Smooth muscle cell (in vitro differentiated cells): ENCODE results near the gene KIF21B. TPM values are rescaled to one million over a fixed set of nuclear protein-coding genes. Genes with fewer than 3 reads are reported as not detected.

Experiments used
- DNase-seq: peaks from one replicate; lab custom pipeline; 2025; ENCODE audit not compliant: unreplicated experiment; lab: John Stamatoyannopoulos, UW
- H2AFZ ChIP-seq: fragments of 200-600 bp; sonication (generic); 2 replicates; pipeline ENCODE4 v1.6.0; 2016; ENCODE audit warnings: antibody characterized with exemption, low read depth, mild to moderate bottlenecking
- H3F3A ChIP-seq: fragments of 200-600 bp; sonication (generic); 2 replicates; pipeline ENCODE4 v1.6.0; 2017; ENCODE audit warnings: antibody characterized with exemption, low read depth
- H3K27ac ChIP-seq: fragments of 200-600 bp; sonication (generic); 2 replicates; pipeline ENCODE4 v1.5.1; 2016; ENCODE audit warnings: low read depth, mild to moderate bottlenecking
- H3K27me3 ChIP-seq: fragments of 200-600 bp; sonication (generic); 2 replicates; pipeline ENCODE4 v1.6.1; 2016; ENCODE audit warnings: low read depth, mild to moderate bottlenecking
- H3K36me3 ChIP-seq: fragments of 200-600 bp; sonication (generic); 2 replicates; pipeline ENCODE4 v1.5.1; 2016; ENCODE audit warnings: low read depth
- H3K4me1 ChIP-seq: fragments of 200-600 bp; sonication (generic); 2 replicates; pipeline ENCODE4 v1.5.1; 2016; ENCODE audit warnings: low read depth
- H3K4me2 ChIP-seq: fragments of 200-600 bp; sonication (generic); 2 replicates; pipeline ENCODE4 v1.6.0; 2016; ENCODE audit warnings: mild to moderate bottlenecking
- H3K4me3 ChIP-seq: fragments of 200-600 bp; sonication (generic); 2 replicates; pipeline ENCODE4 v1.5.1; 2016; ENCODE audit warnings: mild to moderate bottlenecking
- H3K79me2 ChIP-seq: fragments of 200-600 bp; sonication (generic); 2 replicates; pipeline ENCODE4 v1.6.0; 2016; ENCODE audit warnings: low read depth, mild to moderate bottlenecking
- H3K9ac ChIP-seq: fragments of 200-600 bp; sonication (generic); 2 replicates; pipeline ENCODE4 v1.6.0; 2016; ENCODE audit warnings: low read depth
- H3K9me3 ChIP-seq: fragments of 200-600 bp; sonication (generic); replicated peaks from 2 replicates; pipeline ENCODE4 v1.5.1; 2016; ENCODE audit warnings: low read depth
- H4K20me1 ChIP-seq: fragments of 200-600 bp; sonication (generic); 2 replicates; pipeline ENCODE4 v1.6.0; 2016; ENCODE audit warnings: low read depth
- CTCF ChIP-seq: fragments of 200-600 bp; sonication (generic); IDR thresholded peaks from 2 replicates; pipeline ENCODE4 v1.5.1; 2017; ENCODE audit warnings: borderline replicate concordance, mild to moderate bottlenecking, antibody characterized with exemption; ENCODE audit not compliant: insufficient read depth, poor library complexity, severe bottlenecking
- WGBS: methylation state at CpG from one replicate; pipeline ENCODE4 v1.1.7; 2016; ENCODE audit warnings: low lambda C conversion rate; 5-methylcytosine and 5-hydroxymethylcytosine counted together
- polyA plus RNA-seq: library from polyadenylated mRNA; unstranded; fragments of >200 nt; fragmentation: Nextera tagmentation; extraction: Ambion mirVana; gene quantifications from 2 replicates; pipeline ENCODE4 v1.2.1, GENCODE V29; 2016
- total RNA-seq: library from RNA; depleted of rRNA; stranded (reverse); fragments of >200 nt; gene quantifications from 2 replicates; pipeline ENCODE4 v1.2.3, GENCODE V29; 2014

KIF21B gene
- total and polyA plus RNA-seq, 2 experiments from 2014 or later, result 1.0 to 1.9 TPM

DNA sequence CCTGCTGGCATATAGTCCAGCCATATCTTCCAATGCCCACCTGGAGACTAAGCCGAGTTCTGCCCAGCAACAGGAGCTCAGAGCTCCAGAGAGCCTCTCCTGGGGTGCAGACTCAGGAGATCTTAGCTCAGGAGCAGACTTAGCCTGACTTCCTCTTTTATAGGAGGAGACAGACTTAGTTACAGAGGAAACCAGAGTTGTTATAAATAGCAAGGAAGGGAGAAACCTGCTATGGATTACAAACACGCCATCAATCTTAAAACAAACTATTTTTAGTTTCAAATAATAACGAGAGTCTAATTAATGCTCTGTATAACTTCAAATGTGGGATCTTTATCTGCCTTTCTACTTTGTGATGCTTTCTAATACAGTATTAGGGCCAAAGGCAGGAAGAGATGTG is 3.3 kb upstream of the KIF21B start:
- Histone ChIP-seq H3K27ac (no peak overlapping the region), H3K4me3 (no peak overlapping the region), H3K4me1 (peaks cover 23% of the 10 kb centered on the region), H3K36me3 (no peaks in the 10 kb centered on the region), H3K4me2 (peak overlapping the region; percentile 24), H4K20me1 (no peaks in the 10 kb centered on the region), H3K9ac (no peak overlapping the region), H2AFZ (no peak overlapping the region), H3K9me3 (no peaks in the 10 kb centered on the region), H3F3A (peaks cover 5% of the 10 kb centered on the region), H3K79me2 (no peaks in the 10 kb centered on the region), H3K27me3 (no peaks in the 10 kb centered on the region)
- WGBS, result 56% methylated on average over 3 of the region's 3 CpGs
- no peak for TF ChIP-seq CTCF
- DNase-seq, result no peak

DNA sequence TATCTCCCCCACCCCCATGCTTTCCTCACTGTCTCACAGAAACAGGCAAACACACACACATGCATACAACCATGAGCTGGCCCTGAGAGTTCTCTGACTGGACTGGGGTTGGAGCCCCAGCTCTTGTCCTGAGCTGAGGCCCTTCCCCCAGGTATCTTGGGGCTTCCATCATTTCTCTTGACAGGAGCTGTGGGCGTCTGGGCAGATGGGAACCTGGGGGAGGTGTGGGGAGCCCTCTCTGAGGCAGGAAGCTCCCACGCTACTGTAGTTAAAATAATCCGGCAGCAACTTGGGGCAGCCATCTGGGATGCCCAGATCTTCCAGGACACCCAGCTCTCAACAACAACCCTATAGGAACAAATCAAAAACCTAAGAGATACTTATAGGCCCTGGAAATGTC is 2.7 kb upstream of the KIF21B start:
- H3K27ac ChIP-seq, result no peak overlapping the region
- peaks cover 29% of the 10 kb centered on the region for H3K4me1 ChIP-seq
- H3K4me2 ChIP-seq, result peak overlapping the region; percentile 24
- peaks cover 5% of the 10 kb centered on the region for H3F3A ChIP-seq
- no peaks in the 10 kb centered on the region for H4K20me1 ChIP-seq
- no peaks in the 10 kb centered on the region for H3K9me3 ChIP-seq
- no peak overlapping the region for H3K9ac ChIP-seq
- no peaks in the 10 kb centered on the region for H3K79me2 ChIP-seq
- no peak for DNase-seq
- H2AFZ ChIP-seq, result no peak overlapping the region
- no peak for TF ChIP-seq CTCF
- 88% methylated on average over 3 of the region's 3 CpGs for WGBS
- H3K4me3 ChIP-seq, result no peak overlapping the region
- H3K36me3 ChIP-seq, result no peaks in the 10 kb centered on the region
- no peaks in the 10 kb centered on the region for H3K27me3 ChIP-seq

GRCh38 chr1:201025571-201026002 is 2.1 kb upstream of the KIF21B start:
- Histone ChIP-seq H3K4me1 (peaks cover 33% of the 10 kb centered on the region), H4K20me1 (no peaks in the 10 kb centered on the region), H3F3A (peaks cover 5% of the 10 kb centered on the region), H3K4me3 (no peak overlapping the region), H3K79me2 (no peaks in the 10 kb centered on the region), H3K27me3 (no peaks in the 10 kb centered on the region), H3K4me2 (peak overlapping the region; percentile 2), H3K9me3 (no peaks in the 10 kb centered on the region), H3K9ac (no peak overlapping the region), H3K27ac (no peak overlapping the region), H3K36me3 (no peaks in the 10 kb centered on the region), H2AFZ (no peak overlapping the region)
- no peak for DNase-seq
- WGBS, result 24% methylated on average over 7 of the region's 7 CpGs
- no peak for TF ChIP-seq CTCF

DNA sequence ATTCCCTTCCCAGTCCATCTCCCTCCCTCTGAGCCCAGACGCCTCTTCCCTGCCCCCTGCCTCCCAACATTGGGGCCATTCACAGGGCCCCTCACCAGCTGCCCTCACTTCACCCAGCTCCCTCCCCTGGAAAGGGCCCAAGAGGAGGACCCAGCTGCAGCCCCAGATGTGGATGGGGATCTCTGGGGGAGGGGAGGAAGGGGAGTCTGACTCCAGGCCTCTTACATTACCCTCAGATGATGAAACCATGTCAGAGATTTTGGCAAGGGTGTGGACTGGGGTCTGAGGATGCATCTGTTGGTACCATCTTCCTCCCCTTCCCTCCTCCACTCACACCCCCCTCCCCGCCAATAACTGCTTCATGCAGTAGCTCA is 1.1 kb upstream of the KIF21B start:
- 85% methylated on average over 2 of the region's 2 CpGs for WGBS
- no peak overlapping the region for H3K4me2 ChIP-seq
- no peak for DNase-seq
- no peaks in the 10 kb centered on the region for H3K9me3 ChIP-seq
- H3K79me2 ChIP-seq, result no peaks in the 10 kb centered on the region
- no peaks in the 10 kb centered on the region for H3K36me3 ChIP-seq
- no peaks in the 10 kb centered on the region for H3K27me3 ChIP-seq
- no peak overlapping the region for H3K4me3 ChIP-seq
- H4K20me1 ChIP-seq, result no peaks in the 10 kb centered on the region
- no peak overlapping the region for H2AFZ ChIP-seq
- H3F3A ChIP-seq, result peaks cover 5% of the 10 kb centered on the region
- no peak overlapping the region for H3K9ac ChIP-seq
- TF ChIP-seq CTCF, result no peak
- no peak overlapping the region for H3K27ac ChIP-seq
- peaks cover 43% of the 10 kb centered on the region for H3K4me1 ChIP-seq
